IPS DF 6.9 (cell line): Measurements from ENCODE around the gene POLR3K.
"Not testable (repeated sequence)": the region's sequence is repeated elsewhere in the genome, so short reads cannot be mapped to it uniquely, and the experiment has no call there.

ENCODE experiments used
- DNase-seq: peaks from one replicate; pipeline ENCODE4 v3.0.0-alpha.2; 2013; ENCODE audit warnings: low read depth, low spot score
- H3K27ac ChIP-seq: one replicate; pipeline ENCODE4 v1.5.1; 2013; ENCODE audit warnings: low read length, control low read depth
- H3K27me3 ChIP-seq: 2 replicates; pipeline ENCODE4 v1.6.1; 2013; ENCODE audit warnings: mild to moderate bottlenecking, low read length; ENCODE audit not compliant: control insufficient read depth, insufficient read depth
- H3K36me3 ChIP-seq: 2 replicates; pipeline ENCODE4 v1.6.1; 2013; ENCODE audit warnings: low read length; ENCODE audit not compliant: control insufficient read depth, insufficient read depth
- H3K4me1 ChIP-seq: 2 replicates; pipeline ENCODE4 v1.6.1; 2013; ENCODE audit warnings: low read length; ENCODE audit not compliant: control insufficient read depth, insufficient read depth
- H3K4me3 ChIP-seq: 2 replicates; pipeline ENCODE4 v1.5.1; 2013; ENCODE audit warnings: mild to moderate bottlenecking, low read length
- H3K9me3 ChIP-seq: 2 replicates; pipeline ENCODE4 v1.6.1; 2013; ENCODE audit warnings: low read length, inconsistent platforms; ENCODE audit not compliant: control insufficient read depth, insufficient read depth
- WGBS: extraction: QIAGEN DNeasy Blood & Tissue Kit; methylation state at CpG from one replicate; pipeline ENCODE4 v1.1.7; 2013; ENCODE audit warnings: mixed read lengths, missing lambda C conversion rate; ENCODE audit not compliant: insufficient read length, insufficient coverage; 5-methylcytosine and 5-hydroxymethylcytosine counted together

POLR3K gene

GRCh38 chr16:42069-42457, 11.3 kb downstream of the POLR3K start:
- Histone ChIP-seq H3K27ac (no peak overlapping the region), H3K9me3 (0 out of 2 replicates have a peak, but pooled peaks cover 1% of the 10 kb centered on the region), H3K4me3 (no peak overlapping the region), H3K27me3 (no peaks in the 10 kb centered on the region), H3K4me1 (no peaks in the 10 kb centered on the region), H3K36me3 (peaks cover 29% of the 10 kb centered on the region)
- no peak for DNase-seq
- no CpG with 5 or more reads among the region's 11 CpGs for WGBS

GRCh38 chr16:41439-42068, 11.9 kb downstream of the POLR3K start:
- peaks cover 29% of the 10 kb centered on the region for H3K36me3 ChIP-seq
- no CpG with 5 or more reads among the region's 22 CpGs for WGBS

GRCh38 chr16:38941-39892, 14.2 kb downstream of the POLR3K start:
- Histone ChIP-seq H3K9me3 (0 out of 2 replicates have a peak, but pooled peaks cover 1% of the 10 kb centered on the region), H3K36me3 (peaks cover 20% of the 10 kb centered on the region), H3K4me1 (peaks cover 2% of the 10 kb centered on the region; the same call in 1 of the 2 replicates), H3K27ac (no peak overlapping the region), H3K4me3 (no peak overlapping the region), H3K27me3 (no peaks in the 10 kb centered on the region)
- WGBS, result no CpG with 5 or more reads among the region's 13 CpGs
- DNase-seq, result no peak

More at GRCh38 chr16:41439-42068, 11.9 kb downstream of the POLR3K start:
- H3K4me1 ChIP-seq, result no peaks in the 10 kb centered on the region
- no peak for DNase-seq
- H3K9me3 ChIP-seq, result 0 out of 2 replicates have a peak, but pooled peaks cover 1% of the 10 kb centered on the region
- no peaks in the 10 kb centered on the region for H3K27me3 ChIP-seq
- H3K27ac ChIP-seq, result no peak overlapping the region
- no peak overlapping the region for H3K4me3 ChIP-seq

- H3K27ac ChIP-seq, H3K4me1 ChIP-seq, H3K4me3 ChIP-seq, H3K27me3 ChIP-seq, H3K9me3 ChIP-seq, DNase-seq: not testable (repeated sequence)
- no CpG with 5 or more reads among the region's 11 CpGs for WGBS
- peaks cover 19% of the 10 kb centered on the region for H3K36me3 ChIP-seq
Measured at GRCh38 chr16:38206-38605, 15.2 kb downstream of the POLR3K start.

GRCh38 chr16:37511-37910, 15.9 kb downstream of the POLR3K start:
- no CpG with 5 or more reads among the region's 5 CpGs for WGBS
- no peak overlapping the region for H3K4me3 ChIP-seq
- H3K4me1 ChIP-seq, result peaks cover 2% of the 10 kb centered on the region; the same call in 1 of the 2 replicates
- no peak overlapping the region for H3K27ac ChIP-seq
- DNase-seq, result no peak
- H3K9me3 ChIP-seq, result 0 out of 2 replicates have a peak, but pooled peaks cover 1% of the 10 kb centered on the region
- no peaks in the 10 kb centered on the region for H3K27me3 ChIP-seq
- peaks cover 12% of the 10 kb centered on the region for H3K36me3 ChIP-seq

GRCh38 chr16:36336-36984, 16.9 kb downstream of the POLR3K start:
- Histone ChIP-seq H3K9me3 (no peaks in the 10 kb centered on the region), H3K27ac (no peak overlapping the region), H3K27me3 (no peaks in the 10 kb centered on the region), H3K4me3 (no peak overlapping the region), H3K4me1 (peaks cover 2% of the 10 kb centered on the region; the same call in 1 of the 2 replicates), H3K36me3 (peaks cover 1% of the 10 kb centered on the region)
- no peak for DNase-seq
- no CpG with 5 or more reads among the region's 15 CpGs for WGBS

- Histone ChIP-seq H3K4me3 (no peak overlapping the region), H3K27ac (no peak overlapping the region), H3K27me3 (no peaks in the 10 kb centered on the region), H3K9me3 (no peaks in the 10 kb centered on the region), H3K4me1 (peaks cover 2% of the 10 kb centered on the region; the same call in 1 of the 2 replicates), H3K36me3 (no peaks in the 10 kb centered on the region; the same call in 1 of the 2 replicates)
- no peak for DNase-seq
- WGBS, result no CpG with 5 or more reads among the region's 11 CpGs
Measured at GRCh38 chr16:35678-36305, 17.6 kb downstream of the POLR3K start.

- no CpG with 5 or more reads among the region's 17 CpGs for WGBS
- H3K27ac ChIP-seq, result no peak overlapping the region
- no peaks in the 10 kb centered on the region; the same call in 1 of the 2 replicates for H3K36me3 ChIP-seq
- H3K27me3 ChIP-seq, result no peaks in the 10 kb centered on the region
- no peaks in the 10 kb centered on the region for H3K9me3 ChIP-seq
- no peak overlapping the region for H3K4me3 ChIP-seq
- DNase-seq, result no peak
- H3K4me1 ChIP-seq, result peaks cover 2% of the 10 kb centered on the region; the same call in 1 of the 2 replicates
Measured at GRCh38 chr16:35011-35677, 18.3 kb downstream of the POLR3K start.

- H3K9me3 ChIP-seq, result no peaks in the 10 kb centered on the region
- no peaks in the 10 kb centered on the region for H3K27me3 ChIP-seq
- H3K27ac ChIP-seq, result no peak overlapping the region
- H3K4me3 ChIP-seq, result no peak overlapping the region
- DNase-seq, result no peak
- H3K36me3 ChIP-seq, result no peaks in the 10 kb centered on the region; the same call in 1 of the 2 replicates
- no CpG with 5 or more reads among the region's 6 CpGs for WGBS
- H3K4me1 ChIP-seq, result peaks cover 2% of the 10 kb centered on the region; the same call in 1 of the 2 replicates
Measured at GRCh38 chr16:34648-34987, 18.8 kb downstream of the POLR3K start.
